B cell (primary cell): ENCODE measurements around the gene SETDB1. TPM values are rescaled to one million over a fixed set of nuclear protein-coding genes. Genes with fewer than 3 reads are reported as not detected.

Source experiments
- ATAC-seq: fragments of 200-7000 bp; cut with Tn5 transposase; one replicate; pipeline ENCODE4 v1.10.0; 2021; ENCODE audit warnings: low read depth, mild to moderate bottlenecking, moderate number of reproducible peaks, moderate library complexity
- CTCF ChIA-PET: fragments of 350-600 bp; sonication (Branson Sonifier 250); formaldehyde crosslinking; loops from one replicate; lab custom pipeline; 2021; ENCODE audit warnings: antibody characterized with exemption, inconsistent platforms; lab: Charles Lee
- POLR2A ChIA-PET: fragments of 350-600 bp; sonication (Branson Sonifier 250); formaldehyde crosslinking; loops from one replicate; lab custom pipeline; 2021; ENCODE audit warnings: antibody characterized with exemption; lab: Charles Lee
- DNase-seq: peaks from one replicate; pipeline ENCODE4 v3.0.0; 2013
- H2AFZ ChIP-seq: 2 replicates; pipeline ENCODE4 v1.6.1; 2012; ENCODE audit warnings: mild to moderate bottlenecking, low read depth, low read length; ENCODE audit not compliant: insufficient read depth, poor library complexity, severe bottlenecking
- H3K27ac ChIP-seq, 2 donors: 1 replicate in 1 of 2; 2 replicates in 1 of 2; pipeline ENCODE4 v1.5.1; 2012 to 2013; ENCODE audit warnings: low read length in 2 of 2, mild to moderate bottlenecking in 2 of 2, moderate library complexity in 1 of 2
- H3K27me3 ChIP-seq, 4 experiments: fragments of 200-600 bp in 1 of 4; sonication (generic) in 1 of 4; replicated peaks in 1 of 4; 1 replicate in 2 of 4; 2 replicates in 2 of 4; pipeline versions ENCODE4 v1.6.1 to v1.7.0; 2013 to 2016; ENCODE audit warnings: low read length in 3 of 4, mild to moderate bottlenecking in 2 of 4, mixed read lengths in 1 of 4, moderate library complexity in 1 of 4; ENCODE audit not compliant: insufficient read depth in 4 of 4, control insufficient read depth in 3 of 4; ENCODE audit errors: control extremely low read depth in 1 of 4
- H3K36me3 ChIP-seq, 2 experiments: replicated peaks in 1 of 2; 1 replicate in 1 of 2; 2 replicates in 1 of 2; pipeline versions ENCODE4 v1.6.1 to v1.7.1; 2013; ENCODE audit warnings: low read length in 1 of 2; ENCODE audit not compliant: insufficient read depth in 2 of 2, control insufficient read depth in 1 of 2; ENCODE audit errors: control extremely low read depth in 1 of 2, extremely low read depth in 1 of 2
- H3K4me1 ChIP-seq, 2 donors: fragments of 200-600 bp in 1 of 2; sonication (generic) in 1 of 2; 1 replicate in 1 of 2; 2 replicates in 1 of 2; pipeline versions ENCODE4 v1.5.1 to v1.6.1; 2013 to 2017; ENCODE audit warnings: low read length in 2 of 2; ENCODE audit not compliant: control insufficient read depth in 2 of 2, insufficient read depth in 2 of 2
- H3K4me2 ChIP-seq: replicated peaks from 2 replicates; pipeline ENCODE3; 2012; ENCODE audit warnings: mild to moderate bottlenecking, low read depth, low read length; ENCODE audit not compliant: poor library complexity, severe bottlenecking
- H3K4me3 ChIP-seq, 5 experiments: fragments of 200-600 bp in 1 of 5; sonication (generic) in 1 of 5; 1 replicate in 3 of 5; 2 replicates in 2 of 5; pipeline versions ENCODE4 v1.5.1 to v1.7.0; 2011 to 2016; ENCODE audit warnings: low read length in 4 of 5, mild to moderate bottlenecking in 4 of 5, low read depth in 2 of 5, control low read depth in 1 of 5, moderate library complexity in 1 of 5; ENCODE audit not compliant: insufficient read depth in 1 of 5; ENCODE audit errors: control extremely low read depth in 1 of 5, extremely low read depth in 1 of 5
- H3K79me2 ChIP-seq: fragments of 200-600 bp; sonication (generic); one replicate; pipeline ENCODE4 v1.6.0; 2016; ENCODE audit warnings: low read length; ENCODE audit not compliant: control insufficient read depth, insufficient read depth
- H3K9ac ChIP-seq: fragments of 200-600 bp; sonication (generic); 2 replicates; pipeline ENCODE4 v1.6.1; 2017; ENCODE audit warnings: mild to moderate bottlenecking, low read length, moderate library complexity
- H3K9me3 ChIP-seq, 3 donors: one replicate each; pipeline versions ENCODE4 v1.6.1 to v1.7.1; 2013; ENCODE audit warnings: low read length in 2 of 3; ENCODE audit not compliant: control insufficient read depth in 2 of 3, insufficient read depth in 1 of 3; ENCODE audit errors: control extremely low read depth in 1 of 3
- H4K20me1 ChIP-seq: 2 replicates; pipeline ENCODE4 v1.6.0; 2012; ENCODE audit warnings: mild to moderate bottlenecking, low read length; ENCODE audit not compliant: insufficient read depth, control insufficient read depth, poor library complexity, severe bottlenecking
- H3K27ac Mint-ChIP-seq: one replicate; pipeline ENCODE4 v1.8.0; 2021; ENCODE audit warnings: mixed read lengths
- H3K27me3 Mint-ChIP-seq: one replicate; pipeline ENCODE4 v1.8.0; 2021; ENCODE audit warnings: mixed read lengths
- H3K4me1 Mint-ChIP-seq: one replicate; pipeline ENCODE4 v1.8.0; 2021; ENCODE audit warnings: mixed read lengths
- H3K4me3 Mint-ChIP-seq: one replicate; pipeline ENCODE4 v1.8.0; 2021; ENCODE audit warnings: mixed read lengths
- H3K9me3 Mint-ChIP-seq: one replicate; pipeline ENCODE4 v1.8.0; 2022; ENCODE audit warnings: mixed read lengths; ENCODE audit not compliant: insufficient read depth
- EZH2 ChIP-seq: IDR thresholded peaks from 2 replicates; pipeline ENCODE4 v1.6.1; 2012; ENCODE audit warnings: borderline replicate concordance, low read depth, mild to moderate bottlenecking, moderate library complexity, low read length; ENCODE audit not compliant: insufficient read depth, poor library complexity, severe bottlenecking
- WGBS: methylation state at CpG from one replicate; pipeline ENCODE4 v1.1.5; 2013; ENCODE audit warnings: missing lambda C conversion rate; ENCODE audit not compliant: insufficient coverage; 5-methylcytosine and 5-hydroxymethylcytosine counted together
- intact Hi-C: fragments of 100-400 bp; cut with micrococcal nuclease; formaldehyde crosslinking; loops from one replicate; pipeline ENCODE4 v1.10.0; 2022
- polyA plus RNA-seq: library from polyadenylated mRNA; depleted of rRNA; stranded (reverse); fragments of >200 nt; gene quantifications from 2 replicates; pipeline ENCODE4 v1.2.3, GENCODE V29; 2012
- total RNA-seq, 2 donors: library from RNA; stranded (reverse); fragments of 120-200 nt in 1 of 2; gene quantifications; 1 replicate in 1 of 2; 2 replicates in 1 of 2; pipeline versions ENCODE4 v1.2.3 to v1.2.4, GENCODE V29; 2013 to 2022
- TF ChIP-seq, protein P1 (sequence below): fragments of 200-600 bp; IDR thresholded peaks from one replicate; pipeline ENCODE4 v1.8.0; 2022; ENCODE audit warnings: antibody characterized with exemption, mild to moderate bottlenecking

SETDB1 gene
- total and polyA plus RNA-seq, 2 donors (not counting 1 experiment from before 2014, with no cell fraction given) = 57.4 to 115 TPM

GRCh38 chr1:150970808-150971582 lies 44.8 kb downstream of the SETDB1 start:
- Histone ChIP-seq H3K79me2 (peaks cover 59% of the 10 kb centered on the region), H3K9me3 (no peaks in the 10 kb centered on the region), H3K4me3 (no peak overlapping the region), H4K20me1 (peaks cover 56% of the 10 kb centered on the region), H3K4me1 (peaks cover 26 to 37% of the 10 kb centered on the region in 2 donors), H3K36me3 (peaks cover 0 to 29% of the 10 kb centered on the region in 2 experiments), H3K9ac (no peak overlapping the region), H2AFZ (no peak overlapping the region), H3K27me3 (no peaks in the 10 kb centered on the region), H3K4me2 (no peak overlapping the region), H3K27ac (peak overlapping the region in 1 of 2 donors; percentile 52)
- Mint-ChIP-seq H3K4me1 (peaks cover 36% of the 10 kb centered on the region), H3K27ac (peak overlapping the region; percentile 75), H3K27me3 (no peaks in the 10 kb centered on the region), H3K4me3 (no peak overlapping the region), H3K9me3 (no peaks in the 10 kb centered on the region)
- ChIA-PET CTCF (interaction anchor here (0.6 to 1.8 kb wide), 2 partner anchors 9 to 16 kb away, joined by 8 to 9 read pairs; no protein-coding TSS in a partner anchor), POLR2A (no interaction called here)
- TF ChIP-seq EZH2 = no peak
- TF ChIP-seq, protein P1, sequence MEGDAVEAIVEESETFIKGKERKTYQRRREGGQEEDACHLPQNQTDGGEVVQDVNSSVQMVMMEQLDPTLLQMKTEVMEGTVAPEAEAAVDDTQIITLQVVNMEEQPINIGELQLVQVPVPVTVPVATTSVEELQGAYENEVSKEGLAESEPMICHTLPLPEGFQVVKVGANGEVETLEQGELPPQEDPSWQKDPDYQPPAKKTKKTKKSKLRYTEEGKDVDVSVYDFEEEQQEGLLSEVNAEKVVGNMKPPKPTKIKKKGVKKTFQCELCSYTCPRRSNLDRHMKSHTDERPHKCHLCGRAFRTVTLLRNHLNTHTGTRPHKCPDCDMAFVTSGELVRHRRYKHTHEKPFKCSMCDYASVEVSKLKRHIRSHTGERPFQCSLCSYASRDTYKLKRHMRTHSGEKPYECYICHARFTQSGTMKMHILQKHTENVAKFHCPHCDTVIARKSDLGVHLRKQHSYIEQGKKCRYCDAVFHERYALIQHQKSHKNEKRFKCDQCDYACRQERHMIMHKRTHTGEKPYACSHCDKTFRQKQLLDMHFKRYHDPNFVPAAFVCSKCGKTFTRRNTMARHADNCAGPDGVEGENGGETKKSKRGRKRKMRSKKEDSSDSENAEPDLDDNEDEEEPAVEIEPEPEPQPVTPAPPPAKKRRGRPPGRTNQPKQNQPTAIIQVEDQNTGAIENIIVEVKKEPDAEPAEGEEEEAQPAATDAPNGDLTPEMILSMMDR = no peak
- no peak for DNase-seq
- no peak for ATAC-seq
- intact Hi-C loops = no loop called here
- WGBS = 94% methylated on average over 9 of the region's 11 CpGs
